GM23248 (cell line): ENCODE results near the gene DHH. TPM values are rescaled to one million over a fixed set of nuclear protein-coding genes. Genes with fewer than 3 reads are reported as not detected.

ENCODE experiments used
- DNase-seq: peaks from one replicate; pipeline ENCODE4 v3.0.0-alpha.2; 2015
- H2AFZ ChIP-seq: fragments of 200-600 bp; sonication (generic); 2 replicates; pipeline ENCODE4 v1.6.1; 2016; ENCODE audit warnings: antibody characterized with exemption
- H3F3A ChIP-seq: fragments of 200-600 bp; sonication (generic); 2 replicates; pipeline ENCODE4 v1.6.1; 2016; ENCODE audit warnings: mild to moderate bottlenecking, antibody characterized with exemption, mixed run types; ENCODE audit not compliant: insufficient read depth
- H3K27ac ChIP-seq: fragments of 200-600 bp; sonication (generic); 2 replicates; pipeline ENCODE4 v1.5.1; 2016; ENCODE audit warnings: mild to moderate bottlenecking
- H3K27me3 ChIP-seq: fragments of 200-600 bp; sonication (generic); replicated peaks from 2 replicates; pipeline ENCODE4 v1.6.1; 2016; ENCODE audit warnings: mild to moderate bottlenecking; ENCODE audit not compliant: insufficient read depth
- H3K36me3 ChIP-seq: fragments of 200-600 bp; sonication (generic); 2 replicates; pipeline ENCODE4 v1.6.1; 2016; ENCODE audit warnings: low read depth, mild to moderate bottlenecking
- H3K4me1 ChIP-seq: fragments of 200-600 bp; sonication (generic); 2 replicates; pipeline ENCODE4 v1.6.1; 2016; ENCODE audit warnings: mild to moderate bottlenecking; ENCODE audit not compliant: insufficient read depth
- H3K4me2 ChIP-seq: fragments of 200-600 bp; sonication (generic); one replicate; pipeline ENCODE4 v1.6.1; 2016; ENCODE audit warnings: mild to moderate bottlenecking; ENCODE audit not compliant: unreplicated experiment
- H3K4me3 ChIP-seq: fragments of 200-600 bp; sonication (generic); 2 replicates; pipeline ENCODE4 v1.5.1; 2016; ENCODE audit warnings: mild to moderate bottlenecking
- H3K79me2 ChIP-seq: fragments of 200-600 bp; sonication (generic); 2 replicates; pipeline ENCODE4 v1.6.1; 2016; ENCODE audit warnings: mild to moderate bottlenecking; ENCODE audit not compliant: insufficient read depth
- H3K9ac ChIP-seq: fragments of 200-600 bp; sonication (generic); 2 replicates; pipeline ENCODE4 v1.6.1; 2016; ENCODE audit warnings: mild to moderate bottlenecking
- H3K9me2 ChIP-seq: fragments of 200-600 bp; sonication (generic); 2 replicates; pipeline ENCODE4 v1.6.1; 2016; ENCODE audit warnings: mixed run types, mild to moderate bottlenecking, moderate library complexity; ENCODE audit not compliant: insufficient read depth
- H3K9me3 ChIP-seq: fragments of 200-600 bp; sonication (generic); one replicate; pipeline ENCODE4 v1.6.1; 2017; ENCODE audit warnings: low read depth
- H4K20me1 ChIP-seq: fragments of 200-600 bp; sonication (generic); 2 replicates; pipeline ENCODE4 v1.6.0; 2016; ENCODE audit not compliant: insufficient read depth
- EZH2 ChIP-seq: fragments of 200-600 bp; sonication (generic); IDR thresholded peaks from 2 replicates; pipeline ENCODE4 v1.6.1; 2018; ENCODE audit warnings: antibody characterized with exemption, mild to moderate bottlenecking; ENCODE audit not compliant: insufficient read depth, poor library complexity, severe bottlenecking
- EZH2phosphoT487 ChIP-seq: fragments of 200-600 bp; sonication (generic); IDR thresholded peaks from 2 replicates; pipeline ENCODE4 v1.6.1; 2018; ENCODE audit warnings: antibody characterized with exemption, moderate library complexity, mild to moderate bottlenecking, low read depth; ENCODE audit not compliant: insufficient read depth
- WGBS, 2 experiments: methylation state at CpG; one replicate each; pipeline ENCODE4 v1.1.6; 2015 to 2017; ENCODE audit warnings: low lambda C conversion rate in 2 of 2, low coverage in 1 of 2; ENCODE audit errors: missing lambda C conversion rate in 2 of 2; 5-methylcytosine and 5-hydroxymethylcytosine counted together
- in situ Hi-C: fragments of 300-500 bp; cut with MboI; formaldehyde crosslinking; loops from 2 replicates; pipeline ENCODE4 v1.15.0; 2020
- polyA plus RNA-seq: library from polyadenylated mRNA; unstranded; fragments of >200 nt; fragmentation: Nextera tagmentation; extraction: Ambion mirVana; gene quantifications from 2 replicates; pipeline ENCODE4 v1.2.1, GENCODE V29; 2016
- total RNA-seq: library from RNA; depleted of rRNA; stranded (reverse); fragments of >200 nt; shearing (Covaris generic); gene quantifications from 2 replicates; pipeline ENCODE4 v1.2.3, GENCODE V29; 2014

The DHH gene
- total and polyA plus RNA-seq, 2 experiments from 2014 or later: not detected

GRCh38 chr12:49058366-49059044, 36.1 kb downstream of the DHH start:
- Histone ChIP-seq H3K4me3 (peak overlapping the region; percentile 98), H3K9me3 (no peaks in the 10 kb centered on the region), H3K4me2 (peak overlapping the region; percentile 99), H3K9ac (peak overlapping the region; percentile 95), H3K27me3 (no peaks in the 10 kb centered on the region), H2AFZ (no peak overlapping the region), H4K20me1 (peaks cover 24% of the 10 kb centered on the region), H3F3A (peaks cover 20% of the 10 kb centered on the region; the same call in 1 of the 2 replicates), H3K79me2 (peaks cover 83% of the 10 kb centered on the region), H3K4me1 (peaks cover 28% of the 10 kb centered on the region), H3K36me3 (no peaks in the 10 kb centered on the region; the same call in 1 of the 2 replicates), H3K27ac (peak overlapping the region; percentile 89), H3K9me2 (no peaks in the 10 kb centered on the region)
- TF ChIP-seq EZH2phosphoT487 (no peak), EZH2 (no peak)
- peak; percentile 27 for DNase-seq
- 3% methylated on average over 5 of the region's 5 CpGs for WGBS, 2 experiments
- in situ Hi-C loops: no loop called here

DNA sequence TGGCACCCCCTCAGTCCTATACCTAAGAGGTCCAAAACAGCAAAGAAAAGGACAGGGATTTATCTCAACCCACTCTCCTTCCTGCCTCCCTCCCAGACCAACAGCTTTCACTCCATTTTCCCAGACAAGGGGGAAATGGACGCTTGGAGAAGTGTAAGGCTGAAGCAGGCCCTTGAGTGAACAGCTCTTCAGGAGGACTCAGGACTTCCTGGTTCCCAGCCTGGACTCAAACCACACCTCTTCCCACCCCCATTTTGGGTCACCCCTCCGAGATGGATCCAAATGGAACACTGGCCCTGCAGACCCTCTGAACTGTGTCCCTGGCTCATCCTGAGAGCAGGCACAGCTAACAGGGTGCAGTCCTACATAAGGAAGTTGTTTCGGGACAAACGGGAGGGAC, 36.7 kb downstream of the DHH start:
- peaks cover 28% of the 10 kb centered on the region for H3K4me1 ChIP-seq
- no peaks in the 10 kb centered on the region; the same call in 1 of the 2 replicates for H3K36me3 ChIP-seq
- peak overlapping the region; percentile 98 for H3K4me3 ChIP-seq
- H3K9me3 ChIP-seq: no peaks in the 10 kb centered on the region
- TF ChIP-seq EZH2phosphoT487 (no peak), EZH2 (no peak)
- peak overlapping the region; percentile 95 for H3K9ac ChIP-seq
- peaks cover 24% of the 10 kb centered on the region for H4K20me1 ChIP-seq
- H3K27ac ChIP-seq: peak overlapping the region; percentile 3; the same call in 1 of the 2 replicates
- peak overlapping the region; percentile 99 for H3K4me2 ChIP-seq
- H2AFZ ChIP-seq: no peak overlapping the region
- 1 to 2% methylated on average over 4 of the region's 4 CpGs for WGBS, 2 experiments
- H3K27me3 ChIP-seq: no peaks in the 10 kb centered on the region
- no peaks in the 10 kb centered on the region for H3K9me2 ChIP-seq
- H3K79me2 ChIP-seq: peaks cover 89% of the 10 kb centered on the region
- in situ Hi-C loops: no loop called here
- peak; percentile 24 for DNase-seq
- H3F3A ChIP-seq: peaks cover 20% of the 10 kb centered on the region; the same call in 1 of the 2 replicates

GRCh38 chr12:49055978-49056754, 38.4 kb downstream of the DHH start:
- H3K4me1 ChIP-seq: peaks cover 28% of the 10 kb centered on the region
- H3K36me3 ChIP-seq: no peaks in the 10 kb centered on the region; the same call in 1 of the 2 replicates
- H3K9me2 ChIP-seq: no peaks in the 10 kb centered on the region
- peak overlapping the region; percentile 99 for H3K4me2 ChIP-seq
- no peaks in the 10 kb centered on the region for H3K27me3 ChIP-seq
- peaks cover 96% of the 10 kb centered on the region for H3K79me2 ChIP-seq
- peak overlapping the region; percentile 36 for H3K27ac ChIP-seq
- H3K4me3 ChIP-seq: peak overlapping the region; percentile 98
- no peak overlapping the region for H2AFZ ChIP-seq
- H3K9me3 ChIP-seq: no peaks in the 10 kb centered on the region
- peak overlapping the region; percentile 95 for H3K9ac ChIP-seq
- H3F3A ChIP-seq: peaks cover 20% of the 10 kb centered on the region; the same call in 1 of the 2 replicates
- WGBS, 2 experiments: 37 to 43% methylated on average over 7 of the region's 7 CpGs
- TF ChIP-seq EZH2 (no peak), EZH2phosphoT487 (no peak)
- peak; percentile 87 for DNase-seq
- H4K20me1 ChIP-seq: peaks cover 24% of the 10 kb centered on the region
- in situ Hi-C loops: no loop called here

GRCh38 chr12:49055092-49055491, 39.5 kb downstream of the DHH start:
- H3F3A ChIP-seq: peaks cover 20% of the 10 kb centered on the region; the same call in 1 of the 2 replicates
- peaks cover 98% of the 10 kb centered on the region for H3K79me2 ChIP-seq
- H3K4me3 ChIP-seq: no peak overlapping the region
- peaks cover 24% of the 10 kb centered on the region for H4K20me1 ChIP-seq
- DNase-seq: no peak
- no peaks in the 10 kb centered on the region for H3K9me2 ChIP-seq
- H3K4me1 ChIP-seq: peaks cover 28% of the 10 kb centered on the region
- H3K27me3 ChIP-seq: no peaks in the 10 kb centered on the region
- in situ Hi-C loops: no loop called here
- peak overlapping the region; percentile 9; the same call in 1 of the 2 replicates for H3K9ac ChIP-seq
- no peaks in the 10 kb centered on the region for H3K9me3 ChIP-seq
- H3K27ac ChIP-seq: no peak overlapping the region
- H2AFZ ChIP-seq: no peak overlapping the region
- H3K36me3 ChIP-seq: peaks cover 6% of the 10 kb centered on the region; the same call in 1 of the 2 replicates
- H3K4me2 ChIP-seq: no peak overlapping the region
- WGBS, 2 experiments: 61 to 65% methylated on average over 4 of the region's 4 CpGs
- TF ChIP-seq EZH2 (no peak), EZH2phosphoT487 (no peak)
